ENCODE data around the gene WDFY4. TPM values are rescaled to one million over a fixed set of nuclear protein-coding genes. Genes with fewer than 3 reads are reported as not detected.
A peak's percentile ranks its signal among the peaks of the same experiment; 100 is the strongest.

WDFY4 gene
- polyA plus RNA-seq, 10 donors = 1.6 to 4.8 (median 2.6) TPM

DNA sequence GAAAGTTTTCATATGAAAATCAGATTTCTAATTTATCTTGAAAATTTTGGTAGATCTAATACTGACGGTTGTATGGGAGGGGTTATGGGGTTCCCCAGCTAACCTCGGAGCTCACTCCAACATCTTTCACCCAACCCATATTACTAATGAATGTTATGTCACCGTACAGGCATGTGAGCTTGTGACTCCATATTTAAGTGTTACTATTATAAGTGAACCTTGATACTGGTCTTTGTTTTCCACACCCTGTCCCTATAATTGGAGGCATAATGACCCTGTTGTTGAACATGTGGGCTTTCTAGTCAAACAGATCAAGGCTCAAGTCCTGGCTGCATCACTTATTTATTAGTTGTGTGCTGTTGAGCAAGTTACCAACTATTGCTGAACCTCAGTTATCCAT lies 27.2 kb downstream of the WDFY4 start:
- DNase-seq = no peak

- no peak for DNase-seq
Observed at GRCh38 chr10:48714088-48714487, 29.4 kb downstream of the WDFY4 start.

- no peak for DNase-seq
Observed at GRCh38 chr10:48716416-48716815, 31.7 kb downstream of the WDFY4 start.

DNA sequence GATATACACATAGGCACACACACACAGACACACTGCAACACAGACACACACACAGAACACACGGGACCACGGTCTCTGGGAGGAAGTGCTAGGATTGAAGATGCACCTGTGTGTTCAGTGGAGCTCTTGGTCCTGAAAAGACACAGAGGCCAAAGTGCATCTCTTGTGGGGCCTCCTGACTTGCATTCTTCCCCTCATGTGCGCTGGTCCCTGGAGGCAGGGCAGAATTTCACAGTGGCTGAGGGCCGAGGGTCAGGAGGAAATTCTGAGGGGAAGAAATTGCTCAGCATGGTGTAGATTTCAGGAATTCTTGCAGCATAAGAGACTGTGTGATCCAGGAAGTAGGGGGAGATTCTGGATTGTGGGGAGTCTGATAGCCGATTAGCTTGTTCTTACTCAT lies 35.9 kb downstream of the WDFY4 start:
- no peak for DNase-seq

DNA sequence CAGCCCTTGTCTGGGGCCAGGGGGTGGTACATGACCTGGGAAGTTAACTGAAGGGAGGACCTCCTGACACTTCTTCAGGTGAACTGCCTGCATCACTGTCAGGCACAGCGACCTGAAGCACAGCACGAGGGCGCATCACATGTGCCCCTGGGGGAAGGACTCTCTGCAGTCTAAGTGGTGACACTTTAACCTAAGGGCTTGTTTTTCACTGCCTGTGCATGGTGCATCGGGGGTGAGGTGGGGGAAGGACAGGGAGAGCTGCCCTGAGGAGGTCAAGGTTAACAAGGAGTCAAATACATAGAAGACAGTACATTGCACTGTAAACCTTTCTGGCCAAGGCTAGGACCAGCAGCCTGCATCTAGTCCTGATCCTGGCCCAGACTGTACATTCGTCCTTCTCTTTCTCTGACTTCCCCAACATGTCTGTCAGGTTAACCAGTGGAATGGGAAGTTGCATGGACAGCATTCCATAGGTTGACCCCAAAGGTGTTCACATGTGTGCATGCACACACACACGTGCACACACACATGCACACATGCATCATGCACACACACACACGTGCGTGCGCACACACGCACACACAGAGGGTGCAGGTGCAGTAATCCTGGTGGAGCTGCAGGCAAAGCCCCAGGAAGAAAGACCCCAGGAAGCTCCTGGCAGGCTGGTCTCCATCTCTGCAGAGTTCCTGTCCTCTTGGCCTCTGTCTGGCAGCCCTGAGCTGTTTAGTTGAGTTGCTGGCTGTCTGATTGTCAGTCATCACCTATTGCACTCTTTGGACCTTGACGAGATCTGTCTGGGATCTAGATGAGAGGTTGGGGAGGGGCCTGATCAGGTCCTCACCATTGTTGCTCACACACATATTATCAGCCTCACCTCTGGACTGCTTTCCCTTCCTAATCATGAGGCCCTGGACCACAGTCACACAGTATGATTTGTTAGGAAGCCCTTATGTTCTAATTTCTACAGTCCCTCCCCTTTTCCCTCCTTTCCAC lies 37.8 kb downstream of the WDFY4 start:
- DNase-seq = no peak

DNA sequence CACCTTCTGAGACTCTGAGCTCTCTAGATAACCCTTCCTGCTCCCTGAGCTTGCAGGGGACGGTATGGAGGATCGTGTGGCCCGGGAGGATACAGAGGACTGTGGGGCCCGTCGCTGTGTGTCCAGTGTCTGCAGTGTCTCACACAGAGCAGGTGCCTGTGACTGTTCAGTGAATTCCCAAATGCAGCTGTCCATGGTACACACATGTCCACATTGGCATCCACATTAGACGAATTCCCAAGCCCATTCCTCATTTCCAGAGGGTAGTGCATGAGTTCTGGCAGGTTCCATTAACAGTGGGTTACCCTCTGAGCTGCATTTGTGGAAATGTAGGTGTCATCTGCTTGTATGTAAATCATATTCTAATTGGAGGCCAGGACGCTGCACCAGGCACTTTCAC lies 39.5 kb downstream of the WDFY4 start:
- no peak for DNase-seq

- no peak for DNase-seq
Observed at GRCh38 chr10:48725708-48726107, 41.0 kb downstream of the WDFY4 start.

DNA sequence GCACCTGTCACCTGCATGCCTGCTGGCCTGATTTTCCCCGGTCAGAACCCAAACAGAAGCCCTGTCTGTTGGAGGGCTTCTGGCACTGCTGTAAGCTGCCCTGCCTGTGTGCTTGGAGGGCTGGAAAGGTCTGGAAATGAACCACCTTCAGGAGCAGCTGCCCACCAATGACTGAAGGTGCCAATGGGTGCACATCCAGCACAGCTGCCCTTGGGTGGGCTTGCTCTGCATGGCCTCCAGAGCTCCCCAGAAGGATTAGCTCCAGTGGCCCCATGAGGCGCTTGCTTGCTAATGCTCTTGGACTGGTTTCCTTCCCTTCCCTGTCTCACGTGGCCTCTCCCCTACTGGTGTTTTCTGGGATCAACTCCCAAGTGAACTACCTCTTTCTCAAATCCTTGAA lies 43.2 kb downstream of the WDFY4 start:
- no peak for DNase-seq

- DNase-seq = no peak
Observed at GRCh38 chr10:48729222-48729621, 44.5 kb downstream of the WDFY4 start.

DNA sequence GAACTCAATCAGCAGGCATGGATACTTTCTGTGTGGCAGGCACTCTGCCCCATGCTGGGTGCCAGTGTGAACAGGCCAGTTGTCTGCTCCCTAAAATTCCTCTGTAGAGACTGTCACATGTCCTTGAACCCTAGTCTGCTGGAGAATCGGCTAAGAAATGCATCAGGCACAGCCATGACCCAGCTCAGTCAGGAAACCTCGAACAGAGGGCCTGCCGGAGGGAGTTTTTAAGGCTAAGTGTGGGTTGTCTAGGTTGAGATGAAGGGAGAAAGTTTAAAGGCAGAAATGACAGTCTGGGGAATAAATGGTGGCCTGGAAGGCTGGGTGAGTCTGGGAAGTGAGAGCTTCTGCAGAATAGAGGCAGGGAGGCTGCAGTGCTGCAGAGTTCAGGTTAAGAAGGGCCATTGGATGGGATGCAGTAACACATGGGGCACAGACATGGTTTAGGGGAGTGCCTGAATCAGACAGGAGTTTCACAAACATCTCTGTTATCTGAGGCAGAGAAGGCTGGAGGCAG lies 45.3 kb downstream of the WDFY4 start:
- DNase-seq = no peak

DNA sequence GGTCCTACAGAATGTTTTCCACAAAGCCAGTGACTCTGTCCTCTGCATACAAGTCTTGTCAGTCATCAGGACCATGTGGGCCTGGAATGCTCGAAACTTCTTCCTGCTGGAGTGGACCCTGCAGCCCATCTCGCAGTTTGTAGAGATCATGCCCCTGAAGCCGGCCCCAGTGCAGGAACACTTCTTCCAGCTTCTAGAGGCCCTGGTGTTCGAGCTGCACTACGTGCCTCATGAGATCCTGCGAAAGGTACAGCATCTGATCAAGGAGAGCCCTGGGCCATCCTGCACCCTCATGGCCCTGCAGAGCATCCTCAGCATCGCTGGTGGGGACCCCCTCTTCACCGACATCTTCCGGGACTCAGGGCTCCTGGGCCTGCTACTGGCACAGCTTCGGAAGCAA lies 46.5 kb downstream of the WDFY4 start:
- no peak for DNase-seq

GRCh38 chr10:48731654-48732053 lies 47.0 kb downstream of the WDFY4 start:
- DNase-seq = no peak

- no peak for DNase-seq
Observed at GRCh38 chr10:48733329-48733728, 48.7 kb downstream of the WDFY4 start.

- no peak for DNase-seq
Observed at GRCh38 chr10:48735836-48736390, 51.2 kb downstream of the WDFY4 start.

GRCh38 chr10:48736596-48736995 lies 51.9 kb downstream of the WDFY4 start:
- DNase-seq = no peak

- no peak for DNase-seq
Observed at GRCh38 chr10:48737886-48738285, 53.2 kb downstream of the WDFY4 start.

DNA sequence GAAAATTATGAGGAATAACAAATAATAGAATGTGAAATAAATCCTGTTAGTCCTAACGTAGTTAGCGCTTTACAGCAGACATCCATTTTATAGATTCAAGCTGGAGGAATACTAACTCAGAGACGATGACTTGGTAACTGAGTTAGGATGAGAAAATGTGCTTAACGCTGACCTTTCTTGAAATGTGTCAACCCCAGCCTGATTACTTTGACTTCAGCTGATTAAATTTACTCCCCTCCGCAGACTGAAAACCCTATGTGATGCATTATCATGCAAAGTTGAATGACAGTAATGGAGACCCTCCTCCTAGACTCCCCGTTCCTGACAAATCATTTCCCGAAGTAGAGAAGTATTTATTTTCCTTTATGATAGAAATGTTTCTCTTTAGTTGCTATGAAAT lies 54.5 kb downstream of the WDFY4 start:
- no peak for DNase-seq

DNA sequence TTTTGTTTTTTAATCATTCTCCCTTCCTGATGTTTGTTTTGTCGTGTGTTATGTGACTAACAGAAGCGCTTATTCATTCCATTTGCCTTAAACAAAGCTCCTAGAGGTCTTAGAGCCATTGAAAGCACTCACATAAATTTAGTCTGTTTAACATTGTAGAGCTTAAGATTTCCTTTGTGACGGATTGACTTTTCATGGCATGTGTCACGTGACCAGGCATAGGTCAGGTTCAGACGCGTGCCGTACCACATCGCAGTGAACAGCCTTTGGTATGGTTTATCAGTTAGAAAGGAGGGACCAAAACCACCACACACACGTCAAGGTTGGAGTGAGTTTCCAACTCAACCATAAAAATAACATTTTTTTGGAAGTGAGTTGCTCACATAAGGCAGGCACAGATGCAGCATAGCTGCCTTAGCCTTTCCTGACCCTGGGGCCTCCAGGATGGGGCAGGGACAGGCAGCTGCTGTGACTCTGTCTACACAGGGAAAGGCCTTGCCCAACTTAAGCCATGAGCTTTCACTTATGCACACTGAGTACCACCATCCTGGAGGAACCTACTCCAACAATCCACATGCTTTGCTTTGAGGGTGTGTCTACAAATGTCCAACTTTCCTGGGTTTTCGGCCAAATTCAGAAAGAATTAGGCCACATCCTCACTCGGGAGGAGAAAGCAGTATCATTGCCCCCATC lies 55.5 kb downstream of the WDFY4 start:
- DNase-seq = no peak

GRCh38 chr10:48740988-48741387 lies 56.3 kb downstream of the WDFY4 start:
- peak in 1 of 3 donors; percentile 48 for DNase-seq

- DNase-seq = no peak
Observed at GRCh38 chr10:48742891-48743860, 58.5 kb downstream of the WDFY4 start.

DNA sequence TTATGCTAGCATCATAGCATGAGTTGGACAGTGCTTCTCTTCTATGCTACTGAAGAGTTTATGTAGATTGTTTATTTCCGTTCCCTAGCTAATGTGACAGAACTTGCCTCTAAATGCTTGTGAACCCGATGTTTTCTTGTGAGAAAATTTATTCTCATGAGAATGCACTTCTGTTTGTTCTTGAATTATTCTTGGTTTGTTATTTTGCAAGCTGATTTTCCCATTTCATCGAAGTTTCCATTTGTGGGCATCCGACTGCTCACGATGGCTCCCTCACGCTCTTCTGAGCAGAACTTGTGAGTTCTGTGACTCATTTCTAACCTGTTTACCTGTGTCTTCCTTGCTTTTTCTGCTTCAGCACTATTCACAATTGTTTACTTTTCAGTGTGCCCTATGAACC lies 59.9 kb downstream of the WDFY4 start:
- no peak for DNase-seq

Measured in muscle of back (tissue), 11 donors.